ENCODE results near the gene DOK7. TPM values are rescaled to one million over a fixed set of nuclear protein-coding genes. Genes with fewer than 3 reads are reported as not detected.

The DOK7 gene
- total RNA-seq, 2 donors from 2014 or later = 8.8 to 36.7 TPM

GRCh38 chr4:3420606-3420955 lies 42.5 kb upstream of the DOK7 start:
- ATAC-seq (ENCODE audit: insufficient number of reproducible peaks, low FRiP score, low read depth) (no peak), DNase-seq (ENCODE audit: low spot score) (no peak)
- no peak overlapping the region for H3K27ac ChIP-seq
- H3K27me3 ChIP-seq (replicated peaks; ENCODE audit: insufficient read depth) = no peaks in the 10 kb centered on the region
- H3K4me1 ChIP-seq (ENCODE audit: control insufficient read depth in 1 of 2, low read depth in 2 of 2) = no peaks in the 10 kb centered on the region
- TF ChIP-seq, protein P1, sequence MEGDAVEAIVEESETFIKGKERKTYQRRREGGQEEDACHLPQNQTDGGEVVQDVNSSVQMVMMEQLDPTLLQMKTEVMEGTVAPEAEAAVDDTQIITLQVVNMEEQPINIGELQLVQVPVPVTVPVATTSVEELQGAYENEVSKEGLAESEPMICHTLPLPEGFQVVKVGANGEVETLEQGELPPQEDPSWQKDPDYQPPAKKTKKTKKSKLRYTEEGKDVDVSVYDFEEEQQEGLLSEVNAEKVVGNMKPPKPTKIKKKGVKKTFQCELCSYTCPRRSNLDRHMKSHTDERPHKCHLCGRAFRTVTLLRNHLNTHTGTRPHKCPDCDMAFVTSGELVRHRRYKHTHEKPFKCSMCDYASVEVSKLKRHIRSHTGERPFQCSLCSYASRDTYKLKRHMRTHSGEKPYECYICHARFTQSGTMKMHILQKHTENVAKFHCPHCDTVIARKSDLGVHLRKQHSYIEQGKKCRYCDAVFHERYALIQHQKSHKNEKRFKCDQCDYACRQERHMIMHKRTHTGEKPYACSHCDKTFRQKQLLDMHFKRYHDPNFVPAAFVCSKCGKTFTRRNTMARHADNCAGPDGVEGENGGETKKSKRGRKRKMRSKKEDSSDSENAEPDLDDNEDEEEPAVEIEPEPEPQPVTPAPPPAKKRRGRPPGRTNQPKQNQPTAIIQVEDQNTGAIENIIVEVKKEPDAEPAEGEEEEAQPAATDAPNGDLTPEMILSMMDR (IDR thresholded peaks at IDR 0.05) = no peak
- no peaks in the 10 kb centered on the region for H3K9me3 ChIP-seq
- peaks cover 18% of the 10 kb centered on the region for H3K36me3 ChIP-seq
- H3K4me3 ChIP-seq = no peak overlapping the region

- no peak for ATAC-seq (ENCODE audit: insufficient number of reproducible peaks, low FRiP score, low read depth)
- no peaks in the 10 kb centered on the region for H3K4me1 ChIP-seq (ENCODE audit: control insufficient read depth in 1 of 2, low read depth in 2 of 2)
- no peaks in the 10 kb centered on the region for H3K27me3 ChIP-seq (replicated peaks; ENCODE audit: insufficient read depth)
- DNase-seq (ENCODE audit: low spot score) = no peak
- H3K27ac ChIP-seq = no peak overlapping the region
- TF ChIP-seq, protein P1 (IDR thresholded peaks at IDR 0.05) = no peak
- H3K36me3 ChIP-seq = peaks cover 14% of the 10 kb centered on the region
- H3K4me3 ChIP-seq = no peak overlapping the region
- no peaks in the 10 kb centered on the region for H3K9me3 ChIP-seq
Measured at GRCh38 chr4:3420956-3421355, 42.1 kb upstream of the DOK7 start.

DNA sequence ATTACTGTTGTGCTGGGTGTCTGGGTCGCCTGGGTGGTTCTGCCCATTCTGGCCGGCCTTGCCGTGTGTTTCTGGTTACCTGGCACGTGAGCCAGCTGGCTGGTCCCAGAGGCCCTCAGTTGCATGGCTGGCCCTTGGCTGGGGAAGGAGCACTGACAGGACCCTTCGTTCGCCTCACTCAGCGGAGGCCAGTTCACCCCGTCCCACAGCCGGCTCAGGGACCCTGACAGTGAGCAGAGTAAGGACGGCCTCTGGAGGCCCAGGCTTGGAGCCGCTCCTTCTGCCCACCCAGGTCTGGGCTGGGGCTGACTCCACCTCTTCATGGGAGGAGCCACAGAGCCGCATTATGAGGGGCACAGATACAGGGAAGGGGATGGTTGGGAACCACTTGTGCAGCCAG lies 41.6 kb upstream of the DOK7 start:
- peaks cover 14% of the 10 kb centered on the region for H3K36me3 ChIP-seq
- no peak for ATAC-seq (ENCODE audit: insufficient number of reproducible peaks, low FRiP score, low read depth)
- H3K9me3 ChIP-seq = no peaks in the 10 kb centered on the region

GRCh38 chr4:3422241-3422801 lies 40.8 kb upstream of the DOK7 start:
- no peaks in the 10 kb centered on the region for H3K9me3 ChIP-seq
- no peak overlapping the region for H3K27ac ChIP-seq
- no peak overlapping the region for H3K4me3 ChIP-seq
- H3K4me1 ChIP-seq (ENCODE audit: control insufficient read depth in 1 of 2, low read depth in 2 of 2) = no peaks in the 10 kb centered on the region
- TF ChIP-seq, protein P1 (IDR thresholded peaks at IDR 0.05) = no peak
- H3K27me3 ChIP-seq (replicated peaks; ENCODE audit: insufficient read depth) = no peaks in the 10 kb centered on the region
- no peak for DNase-seq (ENCODE audit: low spot score)
- peaks cover 9% of the 10 kb centered on the region for H3K36me3 ChIP-seq
- ATAC-seq (ENCODE audit: insufficient number of reproducible peaks, low FRiP score, low read depth) = no peak

More for the DNA sequence above, 41.6 kb upstream of the DOK7 start:
- Histone ChIP-seq H3K27ac (no peak overlapping the region), H3K4me3 (no peak overlapping the region), H3K4me1 (ENCODE audit: control insufficient read depth in 1 of 2, low read depth in 2 of 2) (no peaks in the 10 kb centered on the region), H3K27me3 (replicated peaks; ENCODE audit: insufficient read depth) (no peaks in the 10 kb centered on the region)
- DNase-seq (ENCODE audit: low spot score) = no peak
- TF ChIP-seq, protein P1 (IDR thresholded peaks at IDR 0.05) = no peak

DNA sequence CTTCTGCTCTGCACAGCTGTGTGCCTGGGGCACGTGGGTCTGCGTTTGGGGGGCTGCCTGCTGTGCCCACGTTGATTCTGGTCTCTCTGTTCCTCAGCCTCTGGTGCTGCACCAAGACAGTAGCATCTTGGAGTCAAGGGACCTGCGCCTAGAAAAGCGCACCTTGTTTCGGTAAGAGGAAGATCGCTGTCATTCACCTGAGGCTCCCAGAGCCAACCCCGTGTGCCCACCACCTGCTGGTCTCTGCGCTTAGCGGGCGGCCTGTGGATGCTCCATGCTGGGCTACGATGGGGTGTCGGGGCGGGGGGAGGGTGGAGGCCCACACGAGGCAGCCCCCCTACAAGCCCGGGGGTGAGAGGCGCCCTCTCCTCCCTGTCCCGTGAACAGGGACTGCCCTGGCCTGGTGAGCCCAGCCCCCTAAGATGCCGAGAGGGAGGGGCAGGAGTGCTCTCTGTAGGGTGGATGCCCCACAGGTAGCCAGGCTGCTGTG lies 40.3 kb upstream of the DOK7 start:
- DNase-seq (ENCODE audit: low spot score) (no peak), ATAC-seq (ENCODE audit: insufficient number of reproducible peaks, low FRiP score, low read depth) (no peak)
- H3K4me1 ChIP-seq (ENCODE audit: control insufficient read depth in 1 of 2, low read depth in 2 of 2) = no peaks in the 10 kb centered on the region
- TF ChIP-seq, protein P1 (IDR thresholded peaks at IDR 0.05) = no peak
- peaks cover 4% of the 10 kb centered on the region for H3K36me3 ChIP-seq
- no peaks in the 10 kb centered on the region for H3K27me3 ChIP-seq (replicated peaks; ENCODE audit: insufficient read depth)
- H3K27ac ChIP-seq = no peak overlapping the region
- no peaks in the 10 kb centered on the region for H3K9me3 ChIP-seq
- H3K4me3 ChIP-seq = no peak overlapping the region
